Measurements from ENCODE around the gene FAM234B. TPM values are rescaled to one million over a fixed set of nuclear protein-coding genes. Genes with fewer than 3 reads are reported as not detected.

Gene FAM234B
- total RNA-seq, 1 experiment from 2014 or later = 25.9 TPM

DNA sequence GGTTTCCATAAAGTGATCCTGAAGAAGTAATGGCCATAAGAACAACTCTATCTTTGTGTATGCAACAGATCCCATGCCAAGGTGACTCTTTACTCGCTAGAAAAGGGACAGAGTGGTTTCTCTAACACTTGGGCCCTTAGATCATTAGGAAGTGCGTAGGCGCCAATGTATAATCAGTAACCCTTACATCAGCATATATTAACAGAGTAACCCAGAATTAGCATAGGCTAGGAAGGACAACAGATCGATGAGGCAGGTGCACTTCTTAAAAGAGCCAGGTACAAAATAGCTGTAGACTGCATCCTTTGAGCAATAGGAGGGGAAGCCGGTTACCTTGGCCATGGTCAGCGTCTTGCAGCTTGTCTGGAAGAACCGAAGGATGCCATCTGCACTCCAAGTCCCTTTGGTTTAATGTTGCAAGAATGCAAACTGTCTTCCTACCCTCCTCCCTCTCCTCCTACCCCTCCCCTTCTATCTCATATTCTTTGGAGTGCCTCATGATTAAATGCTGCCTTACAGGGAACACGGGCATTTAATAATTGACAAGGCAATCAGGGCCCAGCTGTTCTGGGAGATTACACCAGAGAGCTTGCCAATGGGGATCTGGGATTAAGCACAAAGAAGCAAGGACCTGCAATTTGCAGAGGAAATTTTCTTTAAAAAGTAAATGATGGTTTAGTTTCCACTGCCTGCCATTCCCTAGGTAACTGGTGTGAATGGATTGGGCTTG is 51.2 kb downstream of the FAM234B start (continued):
- TF ChIP-seq FOXP1 (CRISPR knock-in tag; IDR thresholded peaks at IDR 0.05; ENCODE audit: borderline replicate concordance) (no peak), SMAD3 (CRISPR knock-in tag; IDR thresholded peaks at IDR 0.05; ENCODE audit: borderline replicate concordance) (no peak), ZNF219 (CRISPR knock-in tag; IDR thresholded peaks at IDR 0.05; ENCODE audit: borderline replicate concordance) (no peak), TEAD4 (CRISPR knock-in tag; IDR thresholded peaks at IDR 0.05) (no peak), NFE2L1 (CRISPR knock-in tag; IDR thresholded peaks at IDR 0.05) (no peak), CREB1 (CRISPR knock-in tag; IDR thresholded peaks at IDR 0.05) (no peak), ZNF232 (CRISPR knock-in tag; IDR thresholded peaks at IDR 0.05) (no peak)
- TF ChIP-seq, protein P1, sequence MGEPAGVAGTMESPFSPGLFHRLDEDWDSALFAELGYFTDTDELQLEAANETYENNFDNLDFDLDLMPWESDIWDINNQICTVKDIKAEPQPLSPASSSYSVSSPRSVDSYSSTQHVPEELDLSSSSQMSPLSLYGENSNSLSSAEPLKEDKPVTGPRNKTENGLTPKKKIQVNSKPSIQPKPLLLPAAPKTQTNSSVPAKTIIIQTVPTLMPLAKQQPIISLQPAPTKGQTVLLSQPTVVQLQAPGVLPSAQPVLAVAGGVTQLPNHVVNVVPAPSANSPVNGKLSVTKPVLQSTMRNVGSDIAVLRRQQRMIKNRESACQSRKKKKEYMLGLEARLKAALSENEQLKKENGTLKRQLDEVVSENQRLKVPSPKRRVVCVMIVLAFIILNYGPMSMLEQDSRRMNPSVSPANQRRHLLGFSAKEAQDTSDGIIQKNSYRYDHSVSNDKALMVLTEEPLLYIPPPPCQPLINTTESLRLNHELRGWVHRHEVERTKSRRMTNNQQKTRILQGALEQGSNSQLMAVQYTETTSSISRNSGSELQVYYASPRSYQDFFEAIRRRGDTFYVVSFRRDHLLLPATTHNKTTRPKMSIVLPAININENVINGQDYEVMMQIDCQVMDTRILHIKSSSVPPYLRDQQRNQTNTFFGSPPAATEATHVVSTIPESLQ (CRISPR knock-in tag; IDR thresholded peaks at IDR 0.05) = no peak
- TF ChIP-seq, protein P2, sequence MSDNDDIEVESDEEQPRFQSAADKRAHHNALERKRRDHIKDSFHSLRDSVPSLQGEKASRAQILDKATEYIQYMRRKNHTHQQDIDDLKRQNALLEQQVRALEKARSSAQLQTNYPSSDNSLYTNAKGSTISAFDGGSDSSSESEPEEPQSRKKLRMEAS (CRISPR knock-in tag; IDR thresholded peaks at IDR 0.05) = no peak
- TF ChIP-seq, protein P3, sequence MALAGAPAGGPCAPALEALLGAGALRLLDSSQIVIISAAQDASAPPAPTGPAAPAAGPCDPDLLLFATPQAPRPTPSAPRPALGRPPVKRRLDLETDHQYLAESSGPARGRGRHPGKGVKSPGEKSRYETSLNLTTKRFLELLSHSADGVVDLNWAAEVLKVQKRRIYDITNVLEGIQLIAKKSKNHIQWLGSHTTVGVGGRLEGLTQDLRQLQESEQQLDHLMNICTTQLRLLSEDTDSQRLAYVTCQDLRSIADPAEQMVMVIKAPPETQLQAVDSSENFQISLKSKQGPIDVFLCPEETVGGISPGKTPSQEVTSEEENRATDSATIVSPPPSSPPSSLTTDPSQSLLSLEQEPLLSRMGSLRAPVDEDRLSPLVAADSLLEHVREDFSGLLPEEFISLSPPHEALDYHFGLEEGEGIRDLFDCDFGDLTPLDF (CRISPR knock-in tag; IDR thresholded peaks at IDR 0.05) = no peak
- TF ChIP-seq, protein P4, sequence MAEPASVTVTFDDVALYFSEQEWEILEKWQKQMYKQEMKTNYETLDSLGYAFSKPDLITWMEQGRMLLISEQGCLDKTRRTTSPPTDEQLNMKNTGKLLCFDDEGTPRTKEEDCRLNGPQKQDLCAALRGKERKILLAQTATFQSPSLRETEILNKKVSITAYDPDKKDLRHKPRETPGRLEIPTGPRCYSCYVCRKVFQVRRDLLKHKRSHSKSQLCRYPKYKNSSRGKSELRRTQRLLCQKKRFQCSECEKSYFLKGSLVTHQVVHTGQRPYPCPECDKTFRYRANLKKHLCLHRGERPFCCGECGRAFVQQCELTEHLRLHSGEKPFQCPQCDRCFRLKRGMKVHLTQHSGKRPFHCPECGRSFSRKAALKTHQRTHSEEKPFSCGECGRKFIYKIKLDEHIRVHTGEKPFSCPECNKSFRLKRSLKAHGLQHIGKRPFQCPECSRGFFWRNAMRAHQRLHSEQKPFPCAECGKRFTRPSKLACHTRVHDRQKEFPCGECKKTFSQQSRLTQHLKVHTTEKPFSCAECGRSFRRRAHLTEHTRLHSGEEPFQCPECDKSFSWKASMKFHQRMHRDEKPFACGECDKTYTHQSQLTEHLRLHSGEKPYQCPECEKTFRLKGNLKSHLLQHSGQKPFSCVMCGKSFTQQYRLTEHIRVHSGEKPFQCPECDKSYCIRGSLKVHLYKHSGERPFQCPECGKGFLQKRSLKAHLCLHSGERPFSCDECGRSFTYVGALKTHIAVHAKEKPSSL (CRISPR knock-in tag; conservative IDR thresholded peaks at IDR 0.05) = no peak
- TF ChIP-seq, protein P5, sequence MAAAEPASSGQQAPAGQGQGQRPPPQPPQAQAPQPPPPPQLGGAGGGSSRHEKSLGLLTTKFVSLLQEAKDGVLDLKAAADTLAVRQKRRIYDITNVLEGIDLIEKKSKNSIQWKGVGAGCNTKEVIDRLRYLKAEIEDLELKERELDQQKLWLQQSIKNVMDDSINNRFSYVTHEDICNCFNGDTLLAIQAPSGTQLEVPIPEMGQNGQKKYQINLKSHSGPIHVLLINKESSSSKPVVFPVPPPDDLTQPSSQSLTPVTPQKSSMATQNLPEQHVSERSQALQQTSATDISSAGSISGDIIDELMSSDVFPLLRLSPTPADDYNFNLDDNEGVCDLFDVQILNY (CRISPR knock-in tag; IDR thresholded peaks at IDR 0.05) = no peak
- TF ChIP-seq, protein P6, sequence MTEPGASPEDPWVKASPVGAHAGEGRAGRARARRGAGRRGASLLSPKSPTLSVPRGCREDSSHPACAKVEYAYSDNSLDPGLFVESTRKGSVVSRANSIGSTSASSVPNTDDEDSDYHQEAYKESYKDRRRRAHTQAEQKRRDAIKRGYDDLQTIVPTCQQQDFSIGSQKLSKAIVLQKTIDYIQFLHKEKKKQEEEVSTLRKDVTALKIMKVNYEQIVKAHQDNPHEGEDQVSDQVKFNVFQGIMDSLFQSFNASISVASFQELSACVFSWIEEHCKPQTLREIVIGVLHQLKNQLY (CRISPR knock-in tag; IDR thresholded peaks at IDR 0.05) = no peak

DNA sequence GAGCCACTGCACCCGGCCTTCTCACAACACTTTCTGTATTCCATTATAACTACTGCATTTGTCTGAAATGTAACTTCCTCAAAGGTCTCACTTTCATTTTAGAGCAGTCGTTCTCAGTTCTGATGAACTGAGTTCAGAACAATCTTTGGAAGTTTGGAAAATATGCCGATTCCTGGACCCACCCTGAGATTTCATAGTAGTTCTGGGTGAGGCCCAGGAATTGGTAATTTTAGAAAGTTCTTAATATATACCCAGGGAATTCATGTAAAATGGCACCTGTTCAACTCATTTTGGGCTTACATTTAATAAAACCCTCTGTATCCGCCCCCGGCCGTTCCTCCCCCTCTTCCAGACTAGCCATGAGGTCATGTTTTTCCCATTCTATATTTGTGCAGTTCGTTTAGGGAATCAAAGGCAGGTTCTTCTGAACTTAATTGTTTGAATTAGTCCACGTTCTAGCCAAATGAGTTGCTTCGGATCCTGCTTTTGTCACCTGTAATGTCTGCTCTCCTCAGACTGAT is 53.4 kb downstream of the FAM234B start:
- peak overlapping the region; percentile 90 for H3K27ac Mint-ChIP-seq
- H3K27me3 Mint-ChIP-seq (ENCODE audit: low read depth) = peaks cover 3% of the 10 kb centered on the region
- no peaks in the 10 kb centered on the region for H3K9me3 Mint-ChIP-seq
- ChIA-PET CTCF (interaction anchor here (1.0 to 2.0 kb wide), 2 partner anchors 19 to 111 kb away, joined by 3 to 10 read pairs; no protein-coding TSS in a partner anchor), POLR2A (no interaction called here)
- DNase-seq (ENCODE audit: low spot score) = no peak
- TF ChIP-seq, protein P7, sequence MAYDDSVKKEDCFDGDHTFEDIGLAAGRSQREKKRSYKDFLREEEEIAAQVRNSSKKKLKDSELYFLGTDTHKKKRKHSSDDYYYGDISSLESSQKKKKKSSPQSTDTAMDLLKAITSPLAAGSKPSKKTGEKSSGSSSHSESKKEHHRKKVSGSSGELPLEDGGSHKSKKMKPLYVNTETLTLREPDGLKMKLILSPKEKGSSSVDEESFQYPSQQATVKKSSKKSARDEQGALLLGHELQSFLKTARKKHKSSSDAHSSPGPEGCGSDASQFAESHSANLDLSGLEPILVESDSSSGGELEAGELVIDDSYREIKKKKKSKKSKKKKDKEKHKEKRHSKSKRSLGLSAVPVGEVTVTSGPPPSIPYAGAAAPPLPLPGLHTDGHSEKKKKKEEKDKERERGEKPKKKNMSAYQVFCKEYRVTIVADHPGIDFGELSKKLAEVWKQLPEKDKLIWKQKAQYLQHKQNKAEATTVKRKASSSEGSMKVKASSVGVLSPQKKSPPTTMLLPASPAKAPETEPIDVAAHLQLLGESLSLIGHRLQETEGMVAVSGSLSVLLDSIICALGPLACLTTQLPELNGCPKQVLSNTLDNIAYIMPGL (CRISPR knock-in tag; IDR thresholded peaks at IDR 0.05) = no peak
- TF ChIP-seq FOXK1 (CRISPR knock-in tag; IDR thresholded peaks at IDR 0.05) (no peak), NFATC4 (CRISPR knock-in tag; IDR thresholded peaks at IDR 0.05) (no peak)
- TF ChIP-seq, protein P8, sequence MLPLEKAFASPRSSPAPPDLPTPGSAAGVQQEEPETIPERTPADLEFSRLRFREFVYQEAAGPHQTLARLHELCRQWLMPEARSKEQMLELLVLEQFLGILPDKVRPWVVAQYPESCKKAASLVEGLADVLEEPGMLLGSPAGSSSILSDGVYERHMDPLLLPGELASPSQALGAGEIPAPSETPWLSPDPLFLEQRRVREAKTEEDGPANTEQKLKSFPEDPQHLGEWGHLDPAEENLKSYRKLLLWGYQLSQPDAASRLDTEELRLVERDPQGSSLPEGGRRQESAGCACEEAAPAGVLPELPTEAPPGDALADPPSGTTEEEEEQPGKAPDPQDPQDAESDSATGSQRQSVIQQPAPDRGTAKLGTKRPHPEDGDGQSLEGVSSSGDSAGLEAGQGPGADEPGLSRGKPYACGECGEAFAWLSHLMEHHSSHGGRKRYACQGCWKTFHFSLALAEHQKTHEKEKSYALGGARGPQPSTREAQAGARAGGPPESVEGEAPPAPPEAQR (CRISPR knock-in tag; IDR thresholded peaks at IDR 0.05) = no peak
- TF ChIP-seq, protein P9, sequence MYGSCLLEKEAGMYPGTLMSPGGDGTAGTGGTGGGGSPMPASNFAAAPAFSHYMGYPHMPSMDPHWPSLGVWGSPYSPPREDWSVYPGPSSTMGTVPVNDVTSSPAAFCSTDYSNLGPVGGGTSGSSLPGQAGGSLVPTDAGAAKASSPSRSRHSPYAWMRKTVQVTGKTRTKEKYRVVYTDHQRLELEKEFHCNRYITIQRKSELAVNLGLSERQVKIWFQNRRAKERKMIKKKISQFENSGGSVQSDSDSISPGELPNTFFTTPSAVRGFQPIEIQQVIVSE (CRISPR knock-in tag; IDR thresholded peaks at IDR 0.05; ENCODE audit: borderline replicate concordance) = no peak
- TF ChIP-seq, protein P10, sequence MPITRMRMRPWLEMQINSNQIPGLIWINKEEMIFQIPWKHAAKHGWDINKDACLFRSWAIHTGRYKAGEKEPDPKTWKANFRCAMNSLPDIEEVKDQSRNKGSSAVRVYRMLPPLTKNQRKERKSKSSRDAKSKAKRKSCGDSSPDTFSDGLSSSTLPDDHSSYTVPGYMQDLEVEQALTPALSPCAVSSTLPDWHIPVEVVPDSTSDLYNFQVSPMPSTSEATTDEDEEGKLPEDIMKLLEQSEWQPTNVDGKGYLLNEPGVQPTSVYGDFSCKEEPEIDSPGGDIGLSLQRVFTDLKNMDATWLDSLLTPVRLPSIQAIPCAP (CRISPR knock-in tag; IDR thresholded peaks at IDR 0.05) = no peak
- TF ChIP-seq, protein P2 (CRISPR knock-in tag; IDR thresholded peaks at IDR 0.05) = 0 out of 2 replicates have a peak, but pooled peaks have one; percentile 6
- H3K36me3 Mint-ChIP-seq = no peaks in the 10 kb centered on the region
- no peak for ATAC-seq
- H3K4me3 Mint-ChIP-seq = no peak overlapping the region
- H3K4me1 Mint-ChIP-seq = peaks cover 46% of the 10 kb centered on the region

Data from WTC11 (cell line).